Measurements from ENCODE around the gene SP140.

Gene SP140

GRCh38 chr2:230362030-230362691 is 136.6 kb downstream of the SP140 start:
- FAIRE-seq (no peak), DNase-seq (ENCODE audit: low spot score) (no peak)

Measured in RCC 7860 (cell line).